ENCODE measurements around the gene PPM1H. TPM values are rescaled to one million over a fixed set of nuclear protein-coding genes. Genes with fewer than 3 reads are reported as not detected.

Gene PPM1H
- total and polyA plus RNA-seq, 10 of the 15 experiments (the other 5 are each of a cell fraction or from before 2014, with no cell fraction given): 0.11 to 0.83 (median 0.49) TPM

- DNase-seq (ENCODE audit: low read depth, low spot score) (no peak), FAIRE-seq (no peak), ATAC-seq (peak; percentile 54)
- no peaks in the 10 kb centered on the region for H3K9me3 ChIP-seq (replicated peaks; ENCODE audit: control insufficient read depth, insufficient read depth, low read length)
- no peak overlapping the region for H3K9ac ChIP-seq (ENCODE audit: control insufficient read depth, insufficient read depth, low read length)
- no peaks in the 10 kb centered on the region; the same call in 1 of the 2 replicates for H3K4me1 ChIP-seq (ENCODE audit: control insufficient read depth, insufficient read depth, low read length)
- H3K4me2 ChIP-seq (ENCODE audit: control insufficient read depth, insufficient read depth): no peak overlapping the region; the same call in 1 of the 2 replicates
- H3K27me3 ChIP-seq (replicated peaks in 1 of 2; ENCODE audit: control insufficient read depth in 2 of 2, insufficient read depth in 2 of 2, low read length in 1 of 2): no peaks in the 10 kb centered on the region
- no peak overlapping the region for H3K27ac ChIP-seq (ENCODE audit: control insufficient read depth, insufficient read depth)
- no peaks in the 10 kb centered on the region for H3K79me2 ChIP-seq (ENCODE audit: control insufficient read depth, insufficient read depth, low read length)
- 13% methylated on average over 9 of the region's 9 CpGs for WGBS (ENCODE audit: insufficient coverage, insufficient replicate concordance, low lambda C conversion rate, missing lambda C conversion rate)
- ChIA-PET RAD21 (ENCODE audit: unreplicated experiment) (interaction anchor here (1.0 to 8.2 kb wide), 14 partner anchors 9 to 424 kb away, joined by 3 to 118 read pairs (median 5); no protein-coding TSS in a partner anchor), SMC1A (ENCODE audit: uncharacterized antibody, unreplicated experiment) (interaction anchor here (0.6 to 14.5 kb wide), 17 partner anchors 12 to 1392 kb away, joined by 3 to 256 read pairs (median 5); no protein-coding TSS in a partner anchor), CTCF (interaction anchor here (0.5 to 8.9 kb wide), 27 partner anchors 10 to 419 kb away, joined by 3 to 314 read pairs (median 4); partner anchors contain the start of gene MON2), POLR2A (no interaction called here)
- no TSS peak for BruUV-seq (replicated peaks)
- intact Hi-C loops (cut with micrococcal nuclease; ENCODE audit: unreplicated experiment): loop anchor here (1.0 to 10.0 kb wide), 3 partner anchors 219 to 535 kb away; partner anchors contain the start of gene USP15
- no peak overlapping the region for H2AFZ ChIP-seq (ENCODE audit: control insufficient read depth, low read depth, low read length)
- no peaks in the 10 kb centered on the region for H3K36me3 ChIP-seq (ENCODE audit: control insufficient read depth in 2 of 2, insufficient read depth in 2 of 2, low read length in 1 of 2)
- H4K20me1 ChIP-seq (ENCODE audit: control insufficient read depth, insufficient read depth): no peaks in the 10 kb centered on the region
- in situ Hi-C loops (cut with MboI): no loop called here
- H3K4me3 ChIP-seq: no peak overlapping the region
- TF ChIP-seq CREM (IDR thresholded peaks at IDR 0.05; ENCODE audit: low read depth): 0 out of 2 replicates have a peak, but pooled peaks have one; percentile 10
- TF ChIP-seq REST (IDR thresholded peaks at IDR 0.05; ENCODE audit: low read depth, low read length): no peak
- TF ChIP-seq MTA2 (IDR thresholded peaks at IDR 0.05; ENCODE audit: low read depth): no peak
- TF ChIP-seq IKZF2 (IDR thresholded peaks at IDR 0.05): no peak
- no peak for TF ChIP-seq ZBTB11 (CRISPR knock-in tag; IDR thresholded peaks at IDR 0.05)
- no peak for TF ChIP-seq FOXK2 (IDR thresholded peaks at IDR 0.05)
- TF ChIP-seq CBX5 (IDR thresholded peaks at IDR 0.05; ENCODE audit: low read depth): no peak
- TF ChIP-seq MEF2A (IDR thresholded peaks at IDR 0.05; ENCODE audit: insufficient read depth, low read depth, low read length): 0 out of 2 replicates have a peak, but pooled peaks have one; percentile 77
- 0 out of 2 replicates have a peak, but pooled peaks have one; percentile 49 for TF ChIP-seq NFIC (IDR thresholded peaks at IDR 0.05; ENCODE audit: low read depth, low read length)
- TF ChIP-seq, protein P1, sequence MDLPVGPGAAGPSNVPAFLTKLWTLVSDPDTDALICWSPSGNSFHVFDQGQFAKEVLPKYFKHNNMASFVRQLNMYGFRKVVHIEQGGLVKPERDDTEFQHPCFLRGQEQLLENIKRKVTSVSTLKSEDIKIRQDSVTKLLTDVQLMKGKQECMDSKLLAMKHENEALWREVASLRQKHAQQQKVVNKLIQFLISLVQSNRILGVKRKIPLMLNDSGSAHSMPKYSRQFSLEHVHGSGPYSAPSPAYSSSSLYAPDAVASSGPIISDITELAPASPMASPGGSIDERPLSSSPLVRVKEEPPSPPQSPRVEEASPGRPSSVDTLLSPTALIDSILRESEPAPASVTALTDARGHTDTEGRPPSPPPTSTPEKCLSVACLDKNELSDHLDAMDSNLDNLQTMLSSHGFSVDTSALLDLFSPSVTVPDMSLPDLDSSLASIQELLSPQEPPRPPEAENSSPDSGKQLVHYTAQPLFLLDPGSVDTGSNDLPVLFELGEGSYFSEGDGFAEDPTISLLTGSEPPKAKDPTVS (IDR thresholded peaks at IDR 0.05; ENCODE audit: low read depth, low read length): no peak
- no peak for TF ChIP-seq NR2F1 (conservative IDR thresholded peaks at IDR 0.05)
- no peak for TF ChIP-seq TCF3 (IDR thresholded peaks at IDR 0.05; ENCODE audit: borderline replicate concordance, insufficient read depth, low read depth, low read length)
- no peak for TF ChIP-seq ESRRA (IDR thresholded peaks at IDR 0.05; ENCODE audit: low read length)
- no peak for TF ChIP-seq HDAC2 (IDR thresholded peaks at IDR 0.05)
Measured at GRCh38 chr12:62799766-62800406, 135.1 kb downstream of the PPM1H start.

Measured in GM12878 (cell line).